Skeletal muscle satellite cell (primary cell): Measurements from ENCODE around the gene DCLK2. TPM values are rescaled to one million over a fixed set of nuclear protein-coding genes. Genes with fewer than 3 reads are reported as not detected.

Experiments used
- small RNA-seq: library from RNA; depleted of rRNA; stranded (forward); fragments of <200 nt; gene quantifications from one replicate; pipeline ENCODE3, GENCODE V24; 2012

The DCLK2 gene

Small RNAs within 50 kb of the gene (small RNA-seq; reads per million reads assigned to genes)
- gene RNU7-194P, result not detected
